VCaP (cell line): Measurements from ENCODE around the gene IGF2BP2.
A peak's percentile ranks its signal among the peaks of the same experiment; 100 is the strongest.

Experiments used
- H3K27ac ChIP-seq: fragments of 450-650 bp; 2 replicates; pipeline ENCODE4 v1.5.1; 2017
- TF ChIP-seq, protein P1 (sequence below): fragments of 450-650 bp; conservative IDR thresholded peaks from 2 replicates; pipeline ENCODE4 v1.5.1; 2017; ENCODE audit warnings: mild to moderate bottlenecking, moderate library complexity

The IGF2BP2 gene

DNA sequence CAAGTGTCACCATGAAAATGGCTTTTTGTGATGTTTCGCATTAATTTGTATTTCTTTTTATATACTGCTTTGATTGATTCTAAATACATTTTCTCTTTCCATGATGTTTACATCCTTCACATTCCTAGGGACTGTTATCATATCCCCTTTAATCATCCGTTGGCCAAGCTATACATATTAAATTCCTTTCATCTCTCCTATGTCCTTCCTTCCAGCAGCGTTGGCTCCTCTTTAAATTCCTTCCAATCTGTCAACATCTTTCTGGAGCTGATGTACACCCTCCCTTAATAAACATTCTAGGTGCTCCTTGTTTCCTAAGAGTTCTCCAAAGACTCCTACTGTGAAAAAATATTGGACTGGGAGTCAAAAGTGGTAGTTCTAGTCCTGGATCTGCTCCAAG is 87.8 kb downstream of the IGF2BP2 start:
- TF ChIP-seq, protein P1, sequence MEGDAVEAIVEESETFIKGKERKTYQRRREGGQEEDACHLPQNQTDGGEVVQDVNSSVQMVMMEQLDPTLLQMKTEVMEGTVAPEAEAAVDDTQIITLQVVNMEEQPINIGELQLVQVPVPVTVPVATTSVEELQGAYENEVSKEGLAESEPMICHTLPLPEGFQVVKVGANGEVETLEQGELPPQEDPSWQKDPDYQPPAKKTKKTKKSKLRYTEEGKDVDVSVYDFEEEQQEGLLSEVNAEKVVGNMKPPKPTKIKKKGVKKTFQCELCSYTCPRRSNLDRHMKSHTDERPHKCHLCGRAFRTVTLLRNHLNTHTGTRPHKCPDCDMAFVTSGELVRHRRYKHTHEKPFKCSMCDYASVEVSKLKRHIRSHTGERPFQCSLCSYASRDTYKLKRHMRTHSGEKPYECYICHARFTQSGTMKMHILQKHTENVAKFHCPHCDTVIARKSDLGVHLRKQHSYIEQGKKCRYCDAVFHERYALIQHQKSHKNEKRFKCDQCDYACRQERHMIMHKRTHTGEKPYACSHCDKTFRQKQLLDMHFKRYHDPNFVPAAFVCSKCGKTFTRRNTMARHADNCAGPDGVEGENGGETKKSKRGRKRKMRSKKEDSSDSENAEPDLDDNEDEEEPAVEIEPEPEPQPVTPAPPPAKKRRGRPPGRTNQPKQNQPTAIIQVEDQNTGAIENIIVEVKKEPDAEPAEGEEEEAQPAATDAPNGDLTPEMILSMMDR = no peak
- H3K27ac ChIP-seq = no peak overlapping the region

DNA sequence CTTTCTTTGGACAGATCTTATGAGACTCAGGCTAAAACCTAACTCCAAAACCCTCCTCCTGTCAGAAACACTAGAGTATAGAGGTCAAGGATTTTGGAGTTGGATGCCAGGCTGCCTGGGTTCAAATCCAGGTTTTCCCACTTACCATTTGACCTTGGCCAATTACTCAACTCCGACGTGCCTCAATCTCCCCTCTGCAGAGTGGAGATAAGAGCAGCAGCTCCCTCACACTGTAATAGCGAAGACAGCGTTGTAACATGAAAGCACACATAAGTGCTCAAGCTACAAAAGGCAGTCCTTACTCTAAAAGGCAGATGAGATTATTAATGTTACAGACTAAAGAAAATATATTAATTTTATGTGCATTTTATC is 90.1 kb downstream of the IGF2BP2 start:
- H3K27ac ChIP-seq = no peak overlapping the region
- TF ChIP-seq, protein P1 = no peak

DNA sequence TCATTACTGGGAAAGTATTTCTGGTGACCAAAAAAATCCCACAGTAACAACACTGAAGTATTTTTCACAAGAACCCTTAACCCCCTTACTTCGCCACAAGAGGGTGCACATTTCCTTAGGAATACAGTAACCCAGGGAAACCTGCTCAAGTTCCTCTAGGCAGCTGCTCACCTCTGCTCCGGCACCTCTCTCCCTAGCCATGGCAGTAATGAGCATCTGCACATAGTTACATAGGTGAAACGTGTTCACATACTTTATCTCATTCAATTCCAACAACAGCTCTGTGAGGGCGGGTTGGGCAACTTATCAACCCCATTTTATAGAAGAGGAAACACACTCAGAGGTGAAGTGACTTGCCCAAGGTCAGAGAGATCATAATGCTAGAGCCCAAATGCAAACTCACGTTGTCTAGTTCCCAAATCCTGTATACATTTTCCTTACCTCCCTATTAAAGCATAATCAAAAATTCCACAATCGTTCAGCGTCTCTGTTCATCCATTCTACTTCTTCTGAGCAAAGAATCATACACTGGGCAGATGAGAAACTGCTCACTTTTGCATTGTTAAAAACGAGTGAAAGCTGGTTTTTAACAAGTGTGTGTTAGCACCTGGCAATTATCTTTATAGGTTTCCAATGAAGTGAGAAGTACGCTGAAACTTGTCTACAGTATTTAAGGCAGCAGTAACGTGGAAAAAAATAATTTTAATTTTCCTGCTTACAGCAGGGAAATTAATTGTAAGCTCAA is 90.7 kb downstream of the IGF2BP2 start:
- TF ChIP-seq, protein P1 = peak; percentile 80
- H3K27ac ChIP-seq = no peak overlapping the region

DNA sequence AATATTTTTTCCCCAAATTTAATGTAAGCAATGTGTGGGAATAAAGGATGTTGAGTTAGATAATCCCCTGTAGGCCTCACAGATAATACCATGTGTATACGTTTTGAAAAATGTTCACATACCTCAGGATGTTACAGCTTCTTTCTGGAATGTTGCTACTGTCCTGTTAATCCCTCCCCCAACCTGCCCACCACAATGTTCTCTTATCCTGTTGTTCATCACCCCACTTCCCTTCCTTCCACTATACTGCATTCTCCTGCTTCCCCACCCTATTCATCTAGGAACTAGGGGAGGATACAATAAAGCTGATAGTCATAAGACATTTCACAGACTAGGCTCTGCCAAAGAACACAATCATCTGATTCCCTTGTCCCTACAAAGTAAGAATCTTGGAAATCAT is 92.1 kb downstream of the IGF2BP2 start:
- H3K27ac ChIP-seq = no peak overlapping the region
- TF ChIP-seq, protein P1 = no peak

DNA sequence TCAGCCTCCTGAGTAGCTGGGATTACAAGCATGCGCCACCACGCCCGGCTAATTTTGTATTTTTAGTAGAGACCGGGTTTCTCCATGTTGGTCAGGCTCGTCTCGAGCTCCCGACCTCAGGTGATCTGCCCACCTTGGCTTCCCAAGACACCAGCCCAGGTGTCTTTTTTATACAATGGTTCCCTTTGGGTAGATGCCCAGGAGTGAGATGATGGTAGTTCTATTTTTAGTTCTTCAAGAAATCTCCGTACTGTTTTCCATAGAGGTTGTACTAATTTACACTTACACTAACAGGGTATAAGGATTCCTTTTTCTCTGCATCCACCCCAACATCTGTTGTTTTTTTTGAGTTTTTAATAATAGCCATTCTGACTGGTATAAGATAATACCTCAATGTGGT is 94.3 kb downstream of the IGF2BP2 start:
- no peak overlapping the region for H3K27ac ChIP-seq
- TF ChIP-seq, protein P1 = no peak

DNA sequence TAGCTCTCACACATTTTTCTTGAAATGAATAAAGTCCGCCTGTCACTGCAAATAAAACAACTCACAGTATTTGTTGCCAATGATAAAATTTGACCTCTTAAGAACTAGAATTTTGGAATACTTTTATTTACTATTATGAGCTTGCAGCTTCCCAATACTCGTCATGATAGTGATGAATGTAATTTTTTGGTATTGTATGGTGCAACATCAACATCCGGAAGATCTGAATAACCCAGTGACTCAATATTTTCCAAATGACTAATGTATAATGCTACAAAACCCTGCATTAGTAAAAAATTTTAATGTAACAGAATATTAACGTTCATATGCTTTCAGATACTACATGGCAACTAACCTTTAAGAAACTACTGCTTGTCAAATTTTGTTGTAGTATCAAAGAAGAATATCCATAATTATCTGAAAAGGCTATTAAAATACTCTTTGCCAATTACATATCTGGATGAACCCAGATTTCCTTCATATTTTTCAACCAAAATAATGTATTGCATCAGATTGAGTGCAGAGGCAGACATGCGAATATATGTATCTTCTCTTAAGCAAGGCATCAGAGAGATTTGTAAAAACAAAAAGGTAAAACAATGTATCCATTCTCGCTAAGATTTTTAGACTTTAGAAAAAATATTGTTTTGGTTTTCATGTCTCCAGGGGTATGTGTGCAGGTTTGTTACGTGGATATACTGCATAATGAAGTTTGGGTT is 95.3 kb downstream of the IGF2BP2 start:
- TF ChIP-seq, protein P1 = no peak
- H3K27ac ChIP-seq = no peak overlapping the region

DNA sequence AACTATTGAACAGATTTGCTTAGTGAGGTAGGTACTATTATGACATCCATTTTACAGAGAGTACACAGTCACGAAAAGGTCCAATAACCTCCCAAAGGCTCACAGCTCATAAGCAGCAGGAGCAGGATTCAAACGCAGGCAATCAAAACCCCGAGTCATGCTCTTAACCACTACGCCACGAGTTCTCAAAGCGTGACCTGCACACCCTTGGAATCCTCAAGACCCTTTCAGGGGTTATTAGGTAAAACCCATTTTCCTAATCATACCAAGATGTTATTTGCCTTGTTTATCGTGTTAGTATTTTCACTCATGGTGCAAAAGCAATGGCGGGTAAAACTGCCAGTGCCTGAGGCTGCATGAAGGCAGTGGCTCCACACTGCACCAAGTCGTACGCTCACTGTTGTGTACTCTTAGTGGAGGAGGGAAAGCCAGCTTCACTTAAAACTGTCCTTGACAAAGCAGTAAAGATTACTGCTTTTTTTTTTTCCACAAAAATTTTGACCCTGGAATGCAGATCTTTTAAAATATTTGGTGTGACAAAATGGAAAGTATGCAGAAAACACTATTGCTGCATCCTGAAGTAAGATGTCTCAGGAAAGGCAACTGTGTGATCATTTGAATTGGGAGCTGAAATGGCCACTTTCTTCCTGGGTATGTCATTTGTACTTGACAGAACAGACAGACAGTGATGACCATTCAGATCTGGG is 96.1 kb downstream of the IGF2BP2 start:
- TF ChIP-seq, protein P1 = no peak
- no peak overlapping the region for H3K27ac ChIP-seq
